Cardiac fibroblast (primary cell): ENCODE measurements around the gene BTBD16.

Experiments used
- DNase-seq, 2 donors: peaks; one replicate each; pipeline versions ENCODE4 v3.0.0 to v3.0.0-alpha.2; 2010; ENCODE audit warnings: low read depth in 2 of 2
- H3K4me3 ChIP-seq, 2 donors: replicated peaks in 1 of 2; 1 replicate in 1 of 2; 2 replicates in 1 of 2; pipeline ENCODE4 v1.5.1; 2011; ENCODE audit warnings: low read depth in 2 of 2, low read length in 2 of 2, mild to moderate bottlenecking in 2 of 2, moderate library complexity in 1 of 2
- CTCF ChIP-seq: IDR thresholded peaks from one replicate; pipeline ENCODE4 v1.5.1; 2011; ENCODE audit warnings: low read depth, mild to moderate bottlenecking, low read length, inconsistent platforms

The BTBD16 gene

GRCh38 chr10:122350893-122351292, 79.8 kb downstream of the BTBD16 start:
- no peak for TF ChIP-seq CTCF
- DNase-seq, result no peak
- no peak overlapping the region for H3K4me3 ChIP-seq

GRCh38 chr10:122352817-122353525, 81.9 kb downstream of the BTBD16 start:
- DNase-seq, result no peak

GRCh38 chr10:122354383-122354782, 83.3 kb downstream of the BTBD16 start:
- no peak for DNase-seq
- TF ChIP-seq CTCF, result no peak
- no peak overlapping the region for H3K4me3 ChIP-seq

More at GRCh38 chr10:122352817-122353525, 81.9 kb downstream of the BTBD16 start:
- no peak overlapping the region for H3K4me3 ChIP-seq
- no peak for TF ChIP-seq CTCF

- TF ChIP-seq CTCF, result no peak
- no peak for DNase-seq
- H3K4me3 ChIP-seq, result no peak overlapping the region
Observed at GRCh38 chr10:122357685-122358084, 86.6 kb downstream of the BTBD16 start.

GRCh38 chr10:122359621-122360020, 88.5 kb downstream of the BTBD16 start:
- no peak overlapping the region for H3K4me3 ChIP-seq
- TF ChIP-seq CTCF, result no peak
- no peak for DNase-seq

GRCh38 chr10:122361046-122361445, 90.0 kb downstream of the BTBD16 start:
- H3K4me3 ChIP-seq, result no peak overlapping the region
- TF ChIP-seq CTCF, result no peak
- no peak for DNase-seq
